Suprapubic skin (tissue), 4 donors: Measurements from ENCODE around the gene CTXN1.

Experiments used
- CTCF ChIP-seq, 2 donors: fragments of 200-600 bp in 1 of 2; fragments of 450-650 bp in 1 of 2; sonication (generic) in 1 of 2; IDR thresholded peaks; one replicate each; pipeline ENCODE4 v1.5.1; 2016 to 2019; ENCODE audit warnings: antibody characterized with exemption in 2 of 2, mild to moderate bottlenecking in 1 of 2, moderate library complexity in 1 of 2
- EP300 ChIP-seq: sonication (generic); formaldehyde crosslinking; IDR thresholded peaks from one replicate; pipeline ENCODE4 v1.6.1; 2017; ENCODE audit warnings: antibody characterized with exemption
- POLR2A ChIP-seq, 2 donors: fragments of 450-650 bp; IDR thresholded peaks; one replicate each; pipeline ENCODE4 v1.6.1; 2017; ENCODE audit warnings: antibody characterized with exemption in 2 of 2, mild to moderate bottlenecking in 2 of 2, moderate library complexity in 2 of 2
- POLR2AphosphoS5 ChIP-seq, 3 donors: sonication (generic); formaldehyde crosslinking; IDR thresholded peaks; one replicate each; pipeline ENCODE4 v1.6.1; 2017; ENCODE audit warnings: antibody characterized with exemption in 3 of 3

DNA sequence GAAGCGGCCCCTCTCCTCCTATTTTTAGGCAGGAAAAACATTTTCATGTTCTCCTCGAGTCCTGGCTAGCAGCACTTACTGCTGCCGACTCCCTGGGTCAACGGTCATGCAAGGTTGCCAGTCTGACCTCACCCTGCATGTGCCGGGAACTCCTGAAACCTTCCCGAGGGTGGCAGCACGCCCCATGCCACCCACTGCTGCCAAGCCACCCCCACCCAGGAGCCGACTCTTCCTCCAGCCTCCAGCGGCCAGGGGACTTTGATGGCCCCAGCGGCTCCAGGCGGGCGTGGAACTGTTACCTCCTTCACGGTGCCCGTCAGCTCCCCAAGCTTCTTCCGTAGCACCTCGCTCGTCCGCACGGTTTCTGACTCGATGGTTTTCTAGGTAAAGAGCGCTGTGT lies 8.8 kb upstream of the CTXN1 start:
- TF ChIP-seq CTCF (IDR thresholded peaks at IDR 0.05), result no peak
- TF ChIP-seq POLR2AphosphoS5 (IDR thresholded peaks at IDR 0.05), result no peak
- no peak for TF ChIP-seq POLR2A (IDR thresholded peaks at IDR 0.05)
- no peak for TF ChIP-seq EP300
